Activated naive CD4-positive, alpha-beta T cell treated with anti-CD3 and anti-CD28 coated beads, Interleukin-2, amount 10 ng/mL, durations not matched to agents 5 hours and 36 hours (primary cell): Measurements from ENCODE around the gene SSX7. TPM values are rescaled to one million over a fixed set of nuclear protein-coding genes. Genes with fewer than 3 reads are reported as not detected.

Experiments used
- total RNA-seq, 2 experiments: library from RNA; stranded (reverse); gene quantifications; one replicate each; pipeline ENCODE4 v1.2.3, GENCODE V29; 2021

The SSX7 gene
- not detected for total RNA-seq

GRCh38 chrX:52654800-52655199, at the start of gene SSX7:
TSS of gene SSX7 (minus strand) at chrX:52654900. CDS start at chrX:52653472, 1,428 bp downstream.

Other genes starting within 250 kb of the SSX7 start
- gene XAGE1A, start 159.1 kb downstream of the SSX7 start, total RNA-seq, result not detected
- gene XAGE1B, start 137.8 kb downstream of the SSX7 start, total RNA-seq, result not detected
- gene SSX2, start 52.3 kb upstream of the SSX7 start, total RNA-seq, result not detected
- gene SSX2B, start 96.4 kb upstream of the SSX7 start, total RNA-seq, result not detected
- not detected for gene SPANXN5, start 142.5 kb upstream of the SSX7 start, total RNA-seq
- not detected for gene XAGE5, start 156.4 kb upstream of the SSX7 start, total RNA-seq
- not detected for gene XAGE3, start 213.2 kb upstream of the SSX7 start, total RNA-seq
- 10 to 100 TPM; 11.5 to 12.3 TPM for gene FAM156B, start 242.4 kb upstream of the SSX7 start, total RNA-seq